Dendritic cell treated with granulocyte-macrophage colony-stimulating factor and Interleukin-4, amounts not matched to agents 40 ng/mL and 50 ng/mL, for 4 days (primary cell): ENCODE measurements around the gene NPAS3.

Experiments used
- H3K27ac Mint-ChIP-seq: one replicate; pipeline ENCODE4 v1.8.0; 2022; ENCODE audit warnings: mild to moderate bottlenecking, mixed read lengths
- H3K27me3 Mint-ChIP-seq: one replicate; pipeline ENCODE4 v1.8.0; 2022; ENCODE audit warnings: mild to moderate bottlenecking, mixed read lengths
- H3K36me3 Mint-ChIP-seq: one replicate; pipeline ENCODE4 v1.8.0; 2022; ENCODE audit warnings: low read depth, mixed read lengths
- H3K4me1 Mint-ChIP-seq: one replicate; pipeline ENCODE4 v1.8.0; 2022; ENCODE audit warnings: low read depth, mixed read lengths
- H3K4me3 Mint-ChIP-seq: one replicate; pipeline ENCODE4 v1.8.0; 2022; ENCODE audit warnings: mild to moderate bottlenecking, moderate library complexity, mixed read lengths
- H3K9me3 Mint-ChIP-seq: one replicate; pipeline ENCODE4 v1.8.0; 2022; ENCODE audit warnings: mixed read lengths
- intact Hi-C: fragments of 100-400 bp; cut with micrococcal nuclease; formaldehyde crosslinking; loops from one replicate; pipeline ENCODE4 v1.15.0; 2022

NPAS3 gene

GRCh38 chr14:33709283-33709682, 770.6 kb downstream of the NPAS3 start:
- Mint-ChIP-seq H3K9me3 (no peaks in the 10 kb centered on the region), H3K27ac (no peak overlapping the region), H3K4me3 (no peak overlapping the region), H3K27me3 (no peaks in the 10 kb centered on the region), H3K36me3 (no peaks in the 10 kb centered on the region), H3K4me1 (no peaks in the 10 kb centered on the region)
- intact Hi-C loops = no loop called here

- no peaks in the 10 kb centered on the region for H3K27me3 Mint-ChIP-seq
- intact Hi-C loops = no loop called here
- no peak overlapping the region for H3K4me3 Mint-ChIP-seq
- H3K4me1 Mint-ChIP-seq = no peaks in the 10 kb centered on the region
- H3K9me3 Mint-ChIP-seq = no peaks in the 10 kb centered on the region
- H3K36me3 Mint-ChIP-seq = no peaks in the 10 kb centered on the region
- H3K27ac Mint-ChIP-seq = no peak overlapping the region
These were observed 771.0 kb downstream of the NPAS3 start for GRCh38 chr14:33709711-33710110.

- no peaks in the 10 kb centered on the region for H3K27me3 Mint-ChIP-seq
- H3K4me3 Mint-ChIP-seq = no peak overlapping the region
- H3K4me1 Mint-ChIP-seq = no peaks in the 10 kb centered on the region
- no peaks in the 10 kb centered on the region for H3K36me3 Mint-ChIP-seq
- H3K9me3 Mint-ChIP-seq = no peaks in the 10 kb centered on the region
- intact Hi-C loops = no loop called here
- no peak overlapping the region for H3K27ac Mint-ChIP-seq
These were observed 771.6 kb downstream of the NPAS3 start for GRCh38 chr14:33710273-33710672.

- Mint-ChIP-seq H3K27ac (no peak overlapping the region), H3K4me3 (no peak overlapping the region), H3K4me1 (no peaks in the 10 kb centered on the region), H3K27me3 (no peaks in the 10 kb centered on the region), H3K9me3 (peaks cover 5% of the 10 kb centered on the region), H3K36me3 (no peaks in the 10 kb centered on the region)
- intact Hi-C loops = no loop called here
These were observed 772.5 kb downstream of the NPAS3 start for GRCh38 chr14:33711194-33711593.

- Mint-ChIP-seq H3K36me3 (no peaks in the 10 kb centered on the region), H3K9me3 (peaks cover 10% of the 10 kb centered on the region), H3K4me3 (no peak overlapping the region), H3K27ac (no peak overlapping the region), H3K27me3 (no peaks in the 10 kb centered on the region), H3K4me1 (no peaks in the 10 kb centered on the region)
- intact Hi-C loops = no loop called here
These were observed 773.1 kb downstream of the NPAS3 start for GRCh38 chr14:33711811-33712216.

- no peaks in the 10 kb centered on the region for H3K27me3 Mint-ChIP-seq
- peaks cover 10% of the 10 kb centered on the region for H3K9me3 Mint-ChIP-seq
- no peaks in the 10 kb centered on the region for H3K4me1 Mint-ChIP-seq
- no peaks in the 10 kb centered on the region for H3K36me3 Mint-ChIP-seq
- intact Hi-C loops = no loop called here
- H3K27ac Mint-ChIP-seq = no peak overlapping the region
- H3K4me3 Mint-ChIP-seq = no peak overlapping the region
These were observed 776.0 kb downstream of the NPAS3 start for GRCh38 chr14:33714527-33715226.

GRCh38 chr14:33715227-33715528, 776.5 kb downstream of the NPAS3 start:
- H3K27ac Mint-ChIP-seq = no peak overlapping the region
- no peaks in the 10 kb centered on the region for H3K36me3 Mint-ChIP-seq
- H3K4me1 Mint-ChIP-seq = no peaks in the 10 kb centered on the region
- H3K9me3 Mint-ChIP-seq = peaks cover 10% of the 10 kb centered on the region
- H3K4me3 Mint-ChIP-seq = no peak overlapping the region
- intact Hi-C loops = no loop called here
- H3K27me3 Mint-ChIP-seq = no peaks in the 10 kb centered on the region

GRCh38 chr14:33716921-33717320, 778.2 kb downstream of the NPAS3 start:
- Mint-ChIP-seq H3K36me3 (no peaks in the 10 kb centered on the region), H3K4me3 (no peak overlapping the region), H3K4me1 (no peaks in the 10 kb centered on the region), H3K27ac (no peak overlapping the region), H3K9me3 (peaks cover 10% of the 10 kb centered on the region), H3K27me3 (no peaks in the 10 kb centered on the region)
- intact Hi-C loops = no loop called here

- Mint-ChIP-seq H3K9me3 (peaks cover 10% of the 10 kb centered on the region), H3K36me3 (no peaks in the 10 kb centered on the region), H3K27ac (no peak overlapping the region), H3K27me3 (no peaks in the 10 kb centered on the region), H3K4me1 (no peaks in the 10 kb centered on the region), H3K4me3 (no peak overlapping the region)
- intact Hi-C loops = no loop called here
These were observed 779.2 kb downstream of the NPAS3 start for GRCh38 chr14:33717866-33718265.

GRCh38 chr14:33720284-33720787, 781.7 kb downstream of the NPAS3 start:
- no peak overlapping the region for H3K4me3 Mint-ChIP-seq

GRCh38 chr14:33726685-33727084, 788.0 kb downstream of the NPAS3 start:
- intact Hi-C loops = no loop called here
- no peaks in the 10 kb centered on the region for H3K27me3 Mint-ChIP-seq
- H3K4me3 Mint-ChIP-seq = no peak overlapping the region
- no peaks in the 10 kb centered on the region for H3K36me3 Mint-ChIP-seq
- no peaks in the 10 kb centered on the region for H3K4me1 Mint-ChIP-seq
- H3K9me3 Mint-ChIP-seq = no peaks in the 10 kb centered on the region
- H3K27ac Mint-ChIP-seq = no peak overlapping the region

More at GRCh38 chr14:33720284-33720787, 781.7 kb downstream of the NPAS3 start:
- intact Hi-C loops = no loop called here
- Mint-ChIP-seq H3K27me3 (no peaks in the 10 kb centered on the region), H3K4me1 (no peaks in the 10 kb centered on the region), H3K9me3 (peaks cover 10% of the 10 kb centered on the region), H3K27ac (no peak overlapping the region), H3K36me3 (no peaks in the 10 kb centered on the region)

GRCh38 chr14:33727606-33728005, 788.9 kb downstream of the NPAS3 start:
- Mint-ChIP-seq H3K9me3 (no peaks in the 10 kb centered on the region), H3K36me3 (no peaks in the 10 kb centered on the region), H3K4me3 (no peak overlapping the region), H3K27ac (no peak overlapping the region), H3K27me3 (no peaks in the 10 kb centered on the region), H3K4me1 (no peaks in the 10 kb centered on the region)
- intact Hi-C loops = no loop called here

GRCh38 chr14:33728010-33728498, 789.4 kb downstream of the NPAS3 start:
- Mint-ChIP-seq H3K27ac (no peak overlapping the region), H3K9me3 (no peaks in the 10 kb centered on the region), H3K4me1 (no peaks in the 10 kb centered on the region), H3K27me3 (no peaks in the 10 kb centered on the region), H3K36me3 (no peaks in the 10 kb centered on the region), H3K4me3 (no peak overlapping the region)
- intact Hi-C loops = no loop called here

- H3K4me3 Mint-ChIP-seq = no peak overlapping the region
- H3K27me3 Mint-ChIP-seq = no peaks in the 10 kb centered on the region
- H3K27ac Mint-ChIP-seq = no peak overlapping the region
- intact Hi-C loops = no loop called here
- H3K36me3 Mint-ChIP-seq = no peaks in the 10 kb centered on the region
- H3K9me3 Mint-ChIP-seq = no peaks in the 10 kb centered on the region
- H3K4me1 Mint-ChIP-seq = no peaks in the 10 kb centered on the region
These were observed 791.5 kb downstream of the NPAS3 start for GRCh38 chr14:33730156-33730555.

- Mint-ChIP-seq H3K27ac (no peak overlapping the region), H3K27me3 (no peaks in the 10 kb centered on the region), H3K4me1 (no peaks in the 10 kb centered on the region), H3K4me3 (no peak overlapping the region), H3K9me3 (no peaks in the 10 kb centered on the region), H3K36me3 (no peaks in the 10 kb centered on the region)
- intact Hi-C loops = no loop called here
These were observed 793.5 kb downstream of the NPAS3 start for GRCh38 chr14:33732175-33732574.
